HepG2 (cell line): ENCODE measurements around the gene RAB43. TPM values are rescaled to one million over a fixed set of nuclear protein-coding genes. Genes with fewer than 3 reads are reported as not detected.

Source experiments
- ATAD3A ChIP-seq: sonication (generic); formaldehyde crosslinking; IDR thresholded peaks from 2 replicates; pipeline ENCODE4 v1.4.0; 2020; ENCODE audit warnings: missing genetic modification reagents
- CREB1 ChIP-seq, 2 experiments: fragments of 450-650 bp in 1 of 2; IDR thresholded peaks; 2 replicates each; pipeline ENCODE4 v1.6.1; 2016 to 2017; ENCODE audit warnings: control low read depth in 1 of 2, mild to moderate bottlenecking in 1 of 2, missing compliant biosample characterization in 1 of 2, missing genetic modification characterization in 1 of 2
- ELF3 ChIP-seq: IDR thresholded peaks from 2 replicates; pipeline ENCODE4 v1.6.1; 2016; ENCODE audit warnings: missing genetic modification reagents, missing compliant biosample characterization
- FOXK2 ChIP-seq: fragments of 450-650 bp; IDR thresholded peaks from 2 replicates; pipeline ENCODE4 v1.6.1; 2016
- GABPB1 ChIP-seq: IDR thresholded peaks from 2 replicates; pipeline ENCODE4 v1.6.1; 2016; ENCODE audit warnings: mild to moderate bottlenecking, missing genetic modification reagents, moderate library complexity, missing compliant biosample characterization
- JUND ChIP-seq: sonication (generic); formaldehyde crosslinking; IDR thresholded peaks from 2 replicates; pipeline ENCODE4 v1.8.0; 2022; ENCODE audit warnings: mild to moderate bottlenecking, missing genetic modification reagents
- MIXL1 ChIP-seq: IDR thresholded peaks from 2 replicates; pipeline ENCODE4 v1.6.1; 2016
- SATB2 ChIP-seq: sonication (generic); formaldehyde crosslinking; IDR thresholded peaks from 2 replicates; pipeline ENCODE4 v1.5.0; 2020; ENCODE audit warnings: missing genetic modification reagents
- SMAD3 ChIP-seq: sonication (generic); formaldehyde crosslinking; IDR thresholded peaks from 2 replicates; pipeline ENCODE4 v1.4.0; 2020; ENCODE audit warnings: missing genetic modification reagents
- SNAPC2 ChIP-seq: sonication (generic); formaldehyde crosslinking; IDR thresholded peaks from 2 replicates; pipeline ENCODE4 v1.8.1; 2022; ENCODE audit warnings: mild to moderate bottlenecking, missing genetic modification reagents
- ZFY ChIP-seq: sonication (generic); formaldehyde crosslinking; IDR thresholded peaks from 2 replicates; pipeline ENCODE4 v1.4.0; 2020; ENCODE audit warnings: missing genetic modification reagents
- ZNF350 ChIP-seq: sonication (generic); formaldehyde crosslinking; IDR thresholded peaks from 2 replicates; pipeline ENCODE4 v1.4.0; 2020; ENCODE audit warnings: mild to moderate bottlenecking, low read depth, missing genetic modification reagents, borderline replicate concordance
- ZNF547 ChIP-seq: sonication (generic); formaldehyde crosslinking; IDR thresholded peaks from 2 replicates; pipeline ENCODE4 v1.5.1; 2020; ENCODE audit warnings: mild to moderate bottlenecking, missing genetic modification reagents
- ZNF572 ChIP-seq: sonication (generic); formaldehyde crosslinking; IDR thresholded peaks from 2 replicates; pipeline ENCODE4 v1.5.1; 2020; ENCODE audit warnings: mild to moderate bottlenecking, missing genetic modification reagents
- polyA plus RNA-seq, 8 experiments: library from polyadenylated mRNA; depleted of rRNA in 3 of 8; stranded (reverse) in 7 of 8; unstranded in 1 of 8; fragments of >200 nt; fragmentation: Illumina TruSeq in 4 of 8; extraction: Trizol in 4 of 8; gene quantifications; 2 replicates each; pipeline versions ENCODE4 v1.2.1 to v1.2.3, GENCODE V29; 2011 to 2016; ENCODE audit warnings: low read depth in 4 of 8, missing spikeins in 1 of 8, mixed read lengths in 1 of 8; ENCODE audit not compliant: insufficient read depth in 1 of 8
- total RNA-seq, 5 experiments: library from RNA; depleted of rRNA; stranded (reverse); fragments of >200 nt; fragmentation: Illumina TruSeq; extraction: Trizol; gene quantifications; 2 replicates each; pipeline ENCODE4 v1.2.3, GENCODE V29; 2016; ENCODE audit warnings: low read depth in 1 of 5
- TF ChIP-seq, protein P1 (sequence below): sonication (generic); formaldehyde crosslinking; IDR thresholded peaks from 2 replicates; pipeline ENCODE4 v1.4.0; 2020; ENCODE audit warnings: missing genetic modification reagents
- TF ChIP-seq, protein P2 (sequence below): IDR thresholded peaks from 2 replicates; pipeline ENCODE4 v1.4.0; 2020; ENCODE audit warnings: mild to moderate bottlenecking, missing genetic modification reagents
- TF ChIP-seq, protein P3 (sequence below): sonication (generic); formaldehyde crosslinking; IDR thresholded peaks from 2 replicates; pipeline ENCODE4 v1.9.0; 2021; ENCODE audit warnings: missing genetic modification reagents, borderline replicate concordance
- TF ChIP-seq, protein P4 (sequence below): sonication (generic); formaldehyde crosslinking; IDR thresholded peaks from 2 replicates; pipeline ENCODE4 v1.4.0; 2020; ENCODE audit warnings: mild to moderate bottlenecking, missing genetic modification reagents
- TF ChIP-seq, protein P5 (sequence below): sonication (generic); formaldehyde crosslinking; IDR thresholded peaks from 2 replicates; pipeline ENCODE4 v1.5.0; 2020; ENCODE audit warnings: mild to moderate bottlenecking, missing genetic modification reagents

Gene RAB43
- total and polyA plus RNA-seq, 2 of the 13 experiments (the other 11 are each of a cell fraction or from before 2014, with no cell fraction given): 11.8 to 18.4 TPM

DNA sequence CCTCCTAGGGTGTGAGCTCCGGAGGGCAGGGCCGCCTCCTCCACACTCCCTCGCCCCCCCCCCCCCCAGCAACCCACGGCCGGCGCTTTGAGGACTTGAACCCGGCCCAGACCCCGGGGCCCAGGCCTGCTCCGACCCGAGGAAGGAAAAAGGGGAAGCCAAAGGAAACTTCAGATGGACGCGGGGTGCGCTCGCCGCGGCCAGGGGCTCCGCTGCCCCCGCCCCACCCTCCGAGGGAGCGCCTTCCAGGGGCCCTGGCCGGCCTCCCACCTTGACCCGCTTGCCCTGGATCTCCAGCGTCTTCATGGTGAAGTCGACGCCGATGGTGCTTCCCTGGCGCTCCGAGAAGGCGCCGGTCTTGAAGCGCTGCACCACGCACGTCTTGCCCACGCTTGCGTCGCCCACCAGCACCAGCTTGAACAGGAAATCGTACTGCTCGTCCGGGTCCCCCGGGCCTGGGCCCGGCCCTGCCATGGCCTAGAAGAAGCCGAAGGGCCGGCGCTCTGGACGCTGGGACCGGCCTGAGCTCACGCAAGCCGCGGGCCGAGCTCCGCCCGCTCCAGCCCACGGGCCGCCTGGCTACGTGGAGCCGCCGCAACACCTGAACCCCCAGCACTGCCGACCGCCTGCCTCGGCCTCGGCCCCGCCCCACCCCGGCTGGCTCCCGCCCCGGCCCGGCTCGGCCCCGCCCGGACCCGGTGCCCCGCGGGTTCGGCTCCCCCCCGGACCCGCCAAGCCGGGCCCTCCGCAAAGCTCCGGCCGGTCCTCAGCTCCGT, 400 bp downstream of the RAB43 start (continued):
- no peak for TF ChIP-seq SMAD3 (CRISPR knock-in tag)
- TF ChIP-seq ZNF547 (CRISPR knock-in tag): no peak
- TF ChIP-seq, protein P1, sequence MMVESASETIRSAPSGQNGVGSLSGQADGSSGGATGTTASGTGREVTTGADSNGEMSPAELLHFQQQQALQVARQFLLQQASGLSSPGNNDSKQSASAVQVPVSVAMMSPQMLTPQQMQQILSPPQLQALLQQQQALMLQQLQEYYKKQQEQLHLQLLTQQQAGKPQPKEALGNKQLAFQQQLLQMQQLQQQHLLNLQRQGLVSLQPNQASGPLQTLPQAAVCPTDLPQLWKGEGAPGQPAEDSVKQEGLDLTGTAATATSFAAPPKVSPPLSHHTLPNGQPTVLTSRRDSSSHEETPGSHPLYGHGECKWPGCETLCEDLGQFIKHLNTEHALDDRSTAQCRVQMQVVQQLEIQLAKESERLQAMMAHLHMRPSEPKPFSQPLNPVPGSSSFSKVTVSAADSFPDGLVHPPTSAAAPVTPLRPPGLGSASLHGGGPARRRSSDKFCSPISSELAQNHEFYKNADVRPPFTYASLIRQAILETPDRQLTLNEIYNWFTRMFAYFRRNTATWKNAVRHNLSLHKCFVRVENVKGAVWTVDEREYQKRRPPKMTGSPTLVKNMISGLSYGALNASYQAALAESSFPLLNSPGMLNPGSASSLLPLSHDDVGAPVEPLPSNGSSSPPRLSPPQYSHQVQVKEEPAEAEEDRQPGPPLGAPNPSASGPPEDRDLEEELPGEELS (CRISPR knock-in tag): no peak
- TF ChIP-seq ZNF572 (CRISPR knock-in tag): no peak; the same call in 1 of the 2 replicates
- no peak for TF ChIP-seq ATAD3A (CRISPR knock-in tag)
- TF ChIP-seq ELF3 (CRISPR knock-in tag): no peak
- TF ChIP-seq, protein P2, sequence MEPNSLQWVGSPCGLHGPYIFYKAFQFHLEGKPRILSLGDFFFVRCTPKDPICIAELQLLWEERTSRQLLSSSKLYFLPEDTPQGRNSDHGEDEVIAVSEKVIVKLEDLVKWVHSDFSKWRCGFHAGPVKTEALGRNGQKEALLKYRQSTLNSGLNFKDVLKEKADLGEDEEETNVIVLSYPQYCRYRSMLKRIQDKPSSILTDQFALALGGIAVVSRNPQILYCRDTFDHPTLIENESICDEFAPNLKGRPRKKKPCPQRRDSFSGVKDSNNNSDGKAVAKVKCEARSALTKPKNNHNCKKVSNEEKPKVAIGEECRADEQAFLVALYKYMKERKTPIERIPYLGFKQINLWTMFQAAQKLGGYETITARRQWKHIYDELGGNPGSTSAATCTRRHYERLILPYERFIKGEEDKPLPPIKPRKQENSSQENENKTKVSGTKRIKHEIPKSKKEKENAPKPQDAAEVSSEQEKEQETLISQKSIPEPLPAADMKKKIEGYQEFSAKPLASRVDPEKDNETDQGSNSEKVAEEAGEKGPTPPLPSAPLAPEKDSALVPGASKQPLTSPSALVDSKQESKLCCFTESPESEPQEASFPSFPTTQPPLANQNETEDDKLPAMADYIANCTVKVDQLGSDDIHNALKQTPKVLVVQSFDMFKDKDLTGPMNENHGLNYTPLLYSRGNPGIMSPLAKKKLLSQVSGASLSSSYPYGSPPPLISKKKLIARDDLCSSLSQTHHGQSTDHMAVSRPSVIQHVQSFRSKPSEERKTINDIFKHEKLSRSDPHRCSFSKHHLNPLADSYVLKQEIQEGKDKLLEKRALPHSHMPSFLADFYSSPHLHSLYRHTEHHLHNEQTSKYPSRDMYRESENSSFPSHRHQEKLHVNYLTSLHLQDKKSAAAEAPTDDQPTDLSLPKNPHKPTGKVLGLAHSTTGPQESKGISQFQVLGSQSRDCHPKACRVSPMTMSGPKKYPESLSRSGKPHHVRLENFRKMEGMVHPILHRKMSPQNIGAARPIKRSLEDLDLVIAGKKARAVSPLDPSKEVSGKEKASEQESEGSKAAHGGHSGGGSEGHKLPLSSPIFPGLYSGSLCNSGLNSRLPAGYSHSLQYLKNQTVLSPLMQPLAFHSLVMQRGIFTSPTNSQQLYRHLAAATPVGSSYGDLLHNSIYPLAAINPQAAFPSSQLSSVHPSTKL (CRISPR knock-in tag): 0 out of 2 replicates have a peak, but pooled peaks have one; percentile 12
- no peak for TF ChIP-seq FOXK2
- TF ChIP-seq JUND: no peak
- TF ChIP-seq ZNF350 (CRISPR knock-in tag): no peak
- no peak for TF ChIP-seq MIXL1
- TF ChIP-seq SNAPC2: no peak
- TF ChIP-seq, protein P3, sequence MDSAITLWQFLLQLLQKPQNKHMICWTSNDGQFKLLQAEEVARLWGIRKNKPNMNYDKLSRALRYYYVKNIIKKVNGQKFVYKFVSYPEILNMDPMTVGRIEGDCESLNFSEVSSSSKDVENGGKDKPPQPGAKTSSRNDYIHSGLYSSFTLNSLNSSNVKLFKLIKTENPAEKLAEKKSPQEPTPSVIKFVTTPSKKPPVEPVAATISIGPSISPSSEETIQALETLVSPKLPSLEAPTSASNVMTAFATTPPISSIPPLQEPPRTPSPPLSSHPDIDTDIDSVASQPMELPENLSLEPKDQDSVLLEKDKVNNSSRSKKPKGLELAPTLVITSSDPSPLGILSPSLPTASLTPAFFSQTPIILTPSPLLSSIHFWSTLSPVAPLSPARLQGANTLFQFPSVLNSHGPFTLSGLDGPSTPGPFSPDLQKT: no peak
- TF ChIP-seq, protein P4, sequence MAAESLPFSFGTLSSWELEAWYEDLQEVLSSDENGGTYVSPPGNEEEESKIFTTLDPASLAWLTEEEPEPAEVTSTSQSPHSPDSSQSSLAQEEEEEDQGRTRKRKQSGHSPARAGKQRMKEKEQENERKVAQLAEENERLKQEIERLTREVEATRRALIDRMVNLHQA: no peak
- no peak for TF ChIP-seq CREB1 (IDR thresholded peaks at IDR 0.05)
- TF ChIP-seq CREB1 (CRISPR knock-in tag; IDR thresholded peaks at IDR 0.05): no peak
- TF ChIP-seq SATB2 (CRISPR knock-in tag): no peak
- TF ChIP-seq, protein P5, sequence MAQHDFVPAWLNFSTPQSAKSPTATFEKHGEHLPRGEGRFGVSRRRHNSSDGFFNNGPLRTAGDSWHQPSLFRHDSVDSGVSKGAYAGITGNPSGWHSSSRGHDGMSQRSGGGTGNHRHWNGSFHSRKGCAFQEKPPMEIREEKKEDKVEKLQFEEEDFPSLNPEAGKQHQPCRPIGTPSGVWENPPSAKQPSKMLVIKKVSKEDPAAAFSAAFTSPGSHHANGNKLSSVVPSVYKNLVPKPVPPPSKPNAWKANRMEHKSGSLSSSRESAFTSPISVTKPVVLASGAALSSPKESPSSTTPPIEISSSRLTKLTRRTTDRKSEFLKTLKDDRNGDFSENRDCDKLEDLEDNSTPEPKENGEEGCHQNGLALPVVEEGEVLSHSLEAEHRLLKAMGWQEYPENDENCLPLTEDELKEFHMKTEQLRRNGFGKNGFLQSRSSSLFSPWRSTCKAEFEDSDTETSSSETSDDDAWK (CRISPR knock-in tag): no peak
- TF ChIP-seq GABPB1 (CRISPR knock-in tag): peak; percentile 30
- peak; percentile 79 for TF ChIP-seq ZFY (CRISPR knock-in tag)
